Uterus (tissue), 4 donors: ENCODE results near the gene NFKBIZ. TPM values are rescaled to one million over a fixed set of nuclear protein-coding genes. Genes with fewer than 3 reads are reported as not detected.
"Not testable (repeated sequence)": the region's sequence is repeated elsewhere in the genome, so short reads cannot be mapped to it uniquely, and the experiment has no call there.

Experiments
- DNase-seq, 2 donors: peaks; one replicate each; pipeline ENCODE4 v3.0.0-alpha.2; 2019 to 2020
- H3K27ac ChIP-seq, 2 donors: fragments of 200-600 bp; sonication (generic); 1 replicate in 1 of 2; 2 replicates in 1 of 2; pipeline ENCODE4 v1.5.1; 2016 to 2018
- H3K27me3 ChIP-seq, 2 donors: fragments of 200-600 bp; sonication (generic); one replicate each; pipeline ENCODE4 v1.5.1; 2018 to 2019; ENCODE audit warnings: control low read depth in 1 of 2
- H3K36me3 ChIP-seq, 2 donors: fragments of 200-600 bp; sonication (generic); one replicate each; pipeline ENCODE4 v1.5.1; 2019; ENCODE audit warnings: control low read depth in 1 of 2
- H3K4me1 ChIP-seq, 2 donors: fragments of 200-600 bp; sonication (generic); one replicate each; pipeline ENCODE4 v1.5.1; 2018 to 2019; ENCODE audit warnings: control low read depth in 1 of 2
- H3K4me3 ChIP-seq, 2 donors: fragments of 200-600 bp; sonication (generic); 1 replicate in 1 of 2; 2 replicates in 1 of 2; pipeline ENCODE4 v1.5.1; 2018 to 2019; ENCODE audit warnings: mild to moderate bottlenecking in 1 of 2
- H3K9me3 ChIP-seq, 2 donors: fragments of 200-600 bp; sonication (generic); one replicate each; pipeline ENCODE4 v1.5.1; 2019; ENCODE audit warnings: control low read depth in 1 of 2
- POLR2A ChIP-seq, 2 donors: fragments of 450-650 bp; IDR thresholded peaks; one replicate each; pipeline ENCODE4 v1.6.1; 2016; ENCODE audit warnings: antibody characterized with exemption in 2 of 2, mild to moderate bottlenecking in 1 of 2, moderate library complexity in 1 of 2
- intact Hi-C: fragments of 100-400 bp; cut with DNase I; formaldehyde crosslinking; loops from one replicate; pipeline ENCODE4 v1.15.1; 2023; ENCODE audit warnings: low total_unique reads
- total RNA-seq, 4 donors: library from RNA; depleted of rRNA in 3 of 4; stranded (reverse); fragments of >200 nt in 3 of 4; gene quantifications; one replicate each; pipeline versions ENCODE4 v1.1.0 to v1.2.4, GENCODE V29; 2014 to 2023
- TF ChIP-seq, protein P1 (sequence below), 4 experiments: fragments of 200-600 bp in 2 of 4; fragments of 450-650 bp in 2 of 4; sonication (generic) in 2 of 4; IDR thresholded peaks; one replicate each; pipeline ENCODE4 v1.5.1; 2016 to 2019; ENCODE audit warnings: antibody characterized with exemption in 4 of 4, mild to moderate bottlenecking in 2 of 4, moderate library complexity in 1 of 4
- donor health status: DM: yes; HTN: yes; CAD: no.

The NFKBIZ gene
- total RNA-seq, 4 donors from 2014 or later = 10.2 to 119 (median 58.9) TPM

- H3K4me3 ChIP-seq = no peak overlapping the region
- H3K36me3 ChIP-seq = no peaks in the 10 kb centered on the region
- no peak overlapping the region for H3K27ac ChIP-seq
- intact Hi-C loops = loop anchor here (10.0 kb wide), 1 partner anchor 1097 kb away; no protein-coding TSS in a partner anchor
- no peaks in the 10 kb centered on the region for H3K9me3 ChIP-seq
- no peaks in the 10 kb centered on the region for H3K4me1 ChIP-seq
- no peak for DNase-seq
- no peaks in the 10 kb centered on the region for H3K27me3 ChIP-seq
- TF ChIP-seq, protein P1, sequence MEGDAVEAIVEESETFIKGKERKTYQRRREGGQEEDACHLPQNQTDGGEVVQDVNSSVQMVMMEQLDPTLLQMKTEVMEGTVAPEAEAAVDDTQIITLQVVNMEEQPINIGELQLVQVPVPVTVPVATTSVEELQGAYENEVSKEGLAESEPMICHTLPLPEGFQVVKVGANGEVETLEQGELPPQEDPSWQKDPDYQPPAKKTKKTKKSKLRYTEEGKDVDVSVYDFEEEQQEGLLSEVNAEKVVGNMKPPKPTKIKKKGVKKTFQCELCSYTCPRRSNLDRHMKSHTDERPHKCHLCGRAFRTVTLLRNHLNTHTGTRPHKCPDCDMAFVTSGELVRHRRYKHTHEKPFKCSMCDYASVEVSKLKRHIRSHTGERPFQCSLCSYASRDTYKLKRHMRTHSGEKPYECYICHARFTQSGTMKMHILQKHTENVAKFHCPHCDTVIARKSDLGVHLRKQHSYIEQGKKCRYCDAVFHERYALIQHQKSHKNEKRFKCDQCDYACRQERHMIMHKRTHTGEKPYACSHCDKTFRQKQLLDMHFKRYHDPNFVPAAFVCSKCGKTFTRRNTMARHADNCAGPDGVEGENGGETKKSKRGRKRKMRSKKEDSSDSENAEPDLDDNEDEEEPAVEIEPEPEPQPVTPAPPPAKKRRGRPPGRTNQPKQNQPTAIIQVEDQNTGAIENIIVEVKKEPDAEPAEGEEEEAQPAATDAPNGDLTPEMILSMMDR (IDR thresholded peaks at IDR 0.05) = no peak
- TF ChIP-seq POLR2A (IDR thresholded peaks at IDR 0.05) = no peak
Observed at GRCh38 chr3:101902041-101902440, 52.7 kb downstream of the NFKBIZ start.

GRCh38 chr3:101903451-101903871, 54.1 kb downstream of the NFKBIZ start:
- intact Hi-C loops = loop anchor here (10.0 kb wide), 1 partner anchor 1099 kb away; no protein-coding TSS in a partner anchor
- H3K36me3 ChIP-seq = no peaks in the 10 kb centered on the region
- TF ChIP-seq POLR2A (IDR thresholded peaks at IDR 0.05) = no peak
- TF ChIP-seq, protein P1 (IDR thresholded peaks at IDR 0.05) = no peak
- no peaks in the 10 kb centered on the region for H3K4me1 ChIP-seq
- no peaks in the 10 kb centered on the region for H3K27me3 ChIP-seq
- H3K4me3 ChIP-seq = no peak overlapping the region
- H3K9me3 ChIP-seq = no peaks in the 10 kb centered on the region
- no peak overlapping the region for H3K27ac ChIP-seq
- no peak for DNase-seq

GRCh38 chr3:101905573-101905972, 56.3 kb downstream of the NFKBIZ start:
- H3K27ac ChIP-seq, H3K4me3 ChIP-seq, DNase-seq, H3K27me3 ChIP-seq, H3K9me3 ChIP-seq, H3K4me1 ChIP-seq, H3K36me3 ChIP-seq: not testable (repeated sequence)
- intact Hi-C loops = loop anchor here (10.0 kb wide), 1 partner anchor 1101 kb away; no protein-coding TSS in a partner anchor

Other genes starting within 250 kb of the NFKBIZ start
- 10 to 100 TPM; 16.1 to 42.0 (median 25.7) TPM for gene ZBTB11, start 172.4 kb upstream of the NFKBIZ start, total RNA-seq
- gene RPL24, start 162.8 kb upstream of the NFKBIZ start, total RNA-seq = 1,000 to 10,000 TPM; 1,386 to 3,757 (median 1,892) TPM
- 10 to 100 TPM in 3 of 4 donors, 1 to 10 TPM in 1; 5.1 to 39.5 (median 17.0) TPM for gene CEP97, start 124.9 kb upstream of the NFKBIZ start, total RNA-seq
- gene NXPE3, start 70.3 kb upstream of the NFKBIZ start, total RNA-seq = 10 to 100 TPM in 2 of 4 donors, 1 to 10 TPM in 2; 3.1 to 26.0 (median 10.3) TPM